Suprapubic skin (tissue), 4 donors: Measurements from ENCODE around the gene U2AF2. TPM values are rescaled to one million over a fixed set of nuclear protein-coding genes. Genes with fewer than 3 reads are reported as not detected.

Experiments used
- DNase-seq, 2 donors: peaks; one replicate each; pipeline ENCODE4 v3.0.0-alpha.2; 2019; ENCODE audit warnings: low spot score in 2 of 2
- H3K27ac ChIP-seq: fragments of 200-600 bp; sonication (generic); one replicate; pipeline ENCODE4 v1.5.1; 2019
- H3K27me3 ChIP-seq: fragments of 200-600 bp; sonication (generic); one replicate; pipeline ENCODE4 v1.5.1; 2019
- H3K36me3 ChIP-seq: fragments of 200-600 bp; sonication (generic); one replicate; pipeline ENCODE4 v1.5.1; 2019
- H3K4me1 ChIP-seq: fragments of 200-600 bp; sonication (generic); one replicate; pipeline ENCODE4 v1.5.1; 2019
- H3K4me3 ChIP-seq: fragments of 200-600 bp; sonication (generic); one replicate; pipeline ENCODE4 v1.5.1; 2019; ENCODE audit warnings: mild to moderate bottlenecking
- H3K9me3 ChIP-seq: fragments of 200-600 bp; sonication (generic); one replicate; pipeline ENCODE4 v1.5.1; 2019
- EP300 ChIP-seq: sonication (generic); formaldehyde crosslinking; IDR thresholded peaks from one replicate; pipeline ENCODE4 v1.6.1; 2017; ENCODE audit warnings: antibody characterized with exemption
- POLR2A ChIP-seq, 2 donors: fragments of 450-650 bp; IDR thresholded peaks; one replicate each; pipeline ENCODE4 v1.6.1; 2017; ENCODE audit warnings: antibody characterized with exemption in 2 of 2, mild to moderate bottlenecking in 2 of 2, moderate library complexity in 2 of 2
- POLR2AphosphoS5 ChIP-seq, 3 donors: sonication (generic); formaldehyde crosslinking; IDR thresholded peaks; one replicate each; pipeline ENCODE4 v1.6.1; 2017; ENCODE audit warnings: antibody characterized with exemption in 3 of 3
- WGBS: methylation state at CpG from one replicate; pipeline ENCODE4 v1.1.5; 2018; 5-methylcytosine and 5-hydroxymethylcytosine counted together
- total RNA-seq, 4 donors: library from RNA; depleted of rRNA; stranded (reverse); fragments of >200 nt; gene quantifications; one replicate each; pipeline ENCODE4 v1.1.0, GENCODE V29; 2016
- TF ChIP-seq, protein P1 (sequence below), 2 donors: fragments of 200-600 bp in 1 of 2; fragments of 450-650 bp in 1 of 2; sonication (generic) in 1 of 2; IDR thresholded peaks; one replicate each; pipeline ENCODE4 v1.5.1; 2016 to 2019; ENCODE audit warnings: antibody characterized with exemption in 2 of 2, mild to moderate bottlenecking in 1 of 2, moderate library complexity in 1 of 2

The U2AF2 gene
- total RNA-seq, 4 donors from 2014 or later, result 82.8 to 128 (median 88.5) TPM

GRCh38 chr19:55660991-55661390, 6.2 kb downstream of the U2AF2 start:
- no peak for TF ChIP-seq EP300
- no peak for TF ChIP-seq POLR2AphosphoS5 (IDR thresholded peaks at IDR 0.05)
- TF ChIP-seq, protein P1, sequence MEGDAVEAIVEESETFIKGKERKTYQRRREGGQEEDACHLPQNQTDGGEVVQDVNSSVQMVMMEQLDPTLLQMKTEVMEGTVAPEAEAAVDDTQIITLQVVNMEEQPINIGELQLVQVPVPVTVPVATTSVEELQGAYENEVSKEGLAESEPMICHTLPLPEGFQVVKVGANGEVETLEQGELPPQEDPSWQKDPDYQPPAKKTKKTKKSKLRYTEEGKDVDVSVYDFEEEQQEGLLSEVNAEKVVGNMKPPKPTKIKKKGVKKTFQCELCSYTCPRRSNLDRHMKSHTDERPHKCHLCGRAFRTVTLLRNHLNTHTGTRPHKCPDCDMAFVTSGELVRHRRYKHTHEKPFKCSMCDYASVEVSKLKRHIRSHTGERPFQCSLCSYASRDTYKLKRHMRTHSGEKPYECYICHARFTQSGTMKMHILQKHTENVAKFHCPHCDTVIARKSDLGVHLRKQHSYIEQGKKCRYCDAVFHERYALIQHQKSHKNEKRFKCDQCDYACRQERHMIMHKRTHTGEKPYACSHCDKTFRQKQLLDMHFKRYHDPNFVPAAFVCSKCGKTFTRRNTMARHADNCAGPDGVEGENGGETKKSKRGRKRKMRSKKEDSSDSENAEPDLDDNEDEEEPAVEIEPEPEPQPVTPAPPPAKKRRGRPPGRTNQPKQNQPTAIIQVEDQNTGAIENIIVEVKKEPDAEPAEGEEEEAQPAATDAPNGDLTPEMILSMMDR (IDR thresholded peaks at IDR 0.05), result no peak
- no peak for TF ChIP-seq POLR2A (IDR thresholded peaks at IDR 0.05)
- Histone ChIP-seq H3K36me3 (peaks cover 69% of the 10 kb centered on the region), H3K4me1 (peaks cover 45% of the 10 kb centered on the region), H3K27me3 (no peaks in the 10 kb centered on the region), H3K27ac (no peak overlapping the region), H3K9me3 (no peaks in the 10 kb centered on the region), H3K4me3 (no peak overlapping the region)
- 76% methylated on average over 15 of the region's 16 CpGs for WGBS
- DNase-seq, result no peak

GRCh38 chr19:55661826-55662225, 7.0 kb downstream of the U2AF2 start:
- no peak for TF ChIP-seq EP300
- no peak for TF ChIP-seq POLR2AphosphoS5 (IDR thresholded peaks at IDR 0.05)
- no peak for TF ChIP-seq POLR2A (IDR thresholded peaks at IDR 0.05)
- TF ChIP-seq, protein P1 (IDR thresholded peaks at IDR 0.05), result no peak

GRCh38 chr19:55663846-55664536, 9.2 kb downstream of the U2AF2 start:
- H3K9me3 ChIP-seq, result no peaks in the 10 kb centered on the region
- TF ChIP-seq EP300 (no peak), POLR2AphosphoS5 (IDR thresholded peaks at IDR 0.05) (no peak), POLR2A (IDR thresholded peaks at IDR 0.05) (no peak)
- TF ChIP-seq, protein P1 (IDR thresholded peaks at IDR 0.05), result no peak
- H3K36me3 ChIP-seq, result peaks cover 97% of the 10 kb centered on the region
- peaks cover 28% of the 10 kb centered on the region for H3K4me1 ChIP-seq
- H3K27me3 ChIP-seq, result no peaks in the 10 kb centered on the region
- H3K27ac ChIP-seq, result no peak overlapping the region
- 87% methylated on average over 9 of the region's 20 CpGs for WGBS
- H3K4me3 ChIP-seq, result no peak overlapping the region
- DNase-seq, result no peak

More at GRCh38 chr19:55661826-55662225, 7.0 kb downstream of the U2AF2 start:
- peaks cover 38% of the 10 kb centered on the region for H3K4me1 ChIP-seq
- no peak overlapping the region for H3K27ac ChIP-seq
- peaks cover 77% of the 10 kb centered on the region for H3K36me3 ChIP-seq
- no peaks in the 10 kb centered on the region for H3K27me3 ChIP-seq
- 74% methylated on average over 7 of the region's 7 CpGs for WGBS
- no peaks in the 10 kb centered on the region for H3K9me3 ChIP-seq
- no peak overlapping the region for H3K4me3 ChIP-seq
- DNase-seq, result no peak

DNA sequence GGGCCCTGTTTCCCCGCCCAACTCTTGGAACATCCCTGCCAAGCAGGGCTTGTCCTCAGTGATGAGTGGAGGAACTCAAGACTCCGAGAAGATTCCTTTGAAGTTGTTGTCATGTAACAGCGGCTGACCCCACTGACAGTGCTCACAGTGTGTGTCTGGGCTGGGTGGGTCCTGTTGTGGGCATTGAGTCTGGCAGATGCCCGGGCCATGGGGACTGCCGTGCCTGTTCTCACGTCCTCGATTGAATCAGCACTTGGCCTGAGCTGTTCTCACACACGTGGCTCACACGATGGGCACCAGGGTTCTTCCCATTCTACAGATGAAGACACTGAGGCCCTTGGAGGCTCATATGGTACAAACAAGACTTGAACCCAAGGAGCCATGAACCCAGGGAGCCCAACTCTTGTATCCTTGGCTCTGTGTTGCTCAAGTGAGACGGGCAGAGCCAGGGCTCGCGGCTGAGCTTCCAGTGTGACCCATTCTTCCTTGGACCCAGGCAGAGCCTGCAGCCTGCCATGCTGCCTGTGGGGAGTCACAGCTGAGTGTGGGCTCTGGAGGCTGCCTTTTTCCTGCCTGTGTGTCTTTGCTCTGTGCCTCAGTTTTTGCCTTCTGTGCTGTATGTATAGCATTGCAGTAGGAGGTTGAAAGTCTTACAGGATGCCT, 11.6 kb downstream of the U2AF2 start:
- Histone ChIP-seq H3K27me3 (no peaks in the 10 kb centered on the region), H3K9me3 (no peaks in the 10 kb centered on the region), H3K4me3 (no peak overlapping the region), H3K36me3 (peaks cover 93% of the 10 kb centered on the region), H3K4me1 (peaks cover 13% of the 10 kb centered on the region), H3K27ac (no peak overlapping the region)
- DNase-seq, result no peak
- TF ChIP-seq, protein P1 (IDR thresholded peaks at IDR 0.05), result no peak
- TF ChIP-seq POLR2AphosphoS5 (IDR thresholded peaks at IDR 0.05) (no peak), POLR2A (IDR thresholded peaks at IDR 0.05) (no peak), EP300 (no peak)
- 100% methylated on average over 2 of the region's 12 CpGs for WGBS

DNA sequence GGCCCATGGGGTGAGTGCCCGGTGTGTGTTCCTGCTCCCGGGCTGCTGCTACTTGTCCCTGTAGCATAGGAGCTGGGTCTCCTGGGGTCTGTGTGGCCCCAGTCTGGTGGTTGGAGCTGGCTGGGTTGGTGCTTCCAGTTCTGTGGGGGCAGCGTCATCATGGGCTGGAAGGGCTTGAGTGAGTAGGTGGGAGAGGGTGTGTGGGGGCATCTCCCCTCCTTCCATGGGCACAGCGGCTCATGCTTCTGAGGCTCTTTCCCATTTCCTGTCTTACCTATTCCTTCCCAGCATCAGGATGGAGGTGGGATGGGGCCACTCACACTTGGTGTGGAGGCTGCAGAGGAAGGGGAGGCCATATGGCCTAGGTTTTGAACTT, 12.2 kb downstream of the U2AF2 start:
- TF ChIP-seq EP300, result no peak
- no peak overlapping the region for H3K27ac ChIP-seq
- peaks cover 13% of the 10 kb centered on the region for H3K4me1 ChIP-seq
- peaks cover 88% of the 10 kb centered on the region for H3K36me3 ChIP-seq
- H3K9me3 ChIP-seq, result no peaks in the 10 kb centered on the region
- DNase-seq, result no peak
- H3K4me3 ChIP-seq, result no peak overlapping the region
- H3K27me3 ChIP-seq, result no peaks in the 10 kb centered on the region
- 88% methylated on average over 4 of the region's 4 CpGs for WGBS
